A549 (cell line): ENCODE data around the gene CDK16. TPM values are rescaled to one million over a fixed set of nuclear protein-coding genes. Genes with fewer than 3 reads are reported as not detected.

Source experiments
- ATAC-seq, 2 experiments: fragments of 200-7000 bp in 1 of 2; fragments of >200 bp in 1 of 2; cut with Nextera tagmentation in 1 of 2; cut with Tn5 transposase in 1 of 2; 3 replicates each; pipeline versions ENCODE4 v1.8.0 to v1.9.1; 2018 to 2020; ENCODE audit warnings: mild to moderate bottlenecking in 1 of 2, moderate library complexity in 1 of 2
- CTCF ChIA-PET: fragments of 300-600 bp; sonication (Branson Sonifier 250); formaldehyde crosslinking; extraction: SDS; loops from one replicate; lab custom pipeline; 2021; ENCODE audit warnings: antibody characterized with exemption, inconsistent platforms; lab: Yijun Ruan, JAX
- POLR2A ChIA-PET: fragments of 350-600 bp; formaldehyde crosslinking; extraction: SDS; loops from one replicate; lab custom pipeline; 2021; ENCODE audit warnings: antibody characterized with exemption, inconsistent platforms; lab: Yijun Ruan, JAX
- DNase-seq, 2 experiments: peaks; one replicate each; pipeline versions ENCODE4 v3.0.0 to v3.0.0-alpha.2; 2011 to 2016; ENCODE audit warnings: low read depth in 1 of 2, low spot score in 1 of 2
- FAIRE-seq: peaks from 2 replicates; lab custom pipeline; 2011; peaks lifted over from hg19 to GRCh38; lab: Jason Lieb, UNC
- H3K27ac ChIP-seq, 2 experiments: fragments of >200 bp; sonication (Bioruptor Twin); formaldehyde crosslinking; 3 replicates each; pipeline ENCODE4 v1.5.1; 2016 to 2017
- H3K4me1 ChIP-seq: fragments of >200 bp; sonication (Bioruptor Twin); formaldehyde crosslinking; 3 replicates; pipeline ENCODE4 v1.6.1; 2016
- H3K4me2 ChIP-seq: fragments of >200 bp; sonication (Bioruptor Twin); formaldehyde crosslinking; 3 replicates; pipeline ENCODE4 v1.6.1; 2016
- H3K4me3 ChIP-seq: fragments of >200 bp; sonication (Bioruptor Twin); formaldehyde crosslinking; 3 replicates; pipeline ENCODE4 v1.5.1; 2016
- H3K9me3 ChIP-seq: fragments of >200 bp; sonication (Bioruptor Twin); formaldehyde crosslinking; 3 replicates; pipeline ENCODE4 v1.6.1; 2016
- CHD2 ChIP-seq: fragments of 150-350 bp; IDR thresholded peaks from 2 replicates; pipeline ENCODE4 v1.6.1; 2014; ENCODE audit warnings: low read length; ENCODE audit not compliant: partially characterized antibody
- FOSL2 ChIP-seq, 2 experiments: fragments of 450-650 bp in 1 of 2; fragments of >200 bp in 1 of 2; sonication (Bioruptor Twin) in 1 of 2; formaldehyde crosslinking; IDR thresholded peaks; 2 replicates each; pipeline versions ENCODE4 v1.5.0 to v1.6.1; 2016 to 2020; ENCODE audit warnings: mild to moderate bottlenecking in 1 of 2, moderate library complexity in 1 of 2
- GATA3 ChIP-seq: IDR thresholded peaks from 2 replicates; pipeline ENCODE4 v1.6.1; 2012; ENCODE audit warnings: borderline replicate concordance
- HMGXB4 ChIP-seq: fragments of 250-450 bp; sonication (Bioruptor Pico); IDR thresholded peaks from 2 replicates; pipeline ENCODE4 v1.5.0; 2021; ENCODE audit warnings: mild to moderate bottlenecking, moderate library complexity, borderline replicate concordance
- HOXA7 ChIP-seq: fragments of 250-450 bp; sonication (Bioruptor Pico); IDR thresholded peaks from 2 replicates; pipeline ENCODE4 v1.5.0; 2020; ENCODE audit warnings: mild to moderate bottlenecking, moderate library complexity
- HOXB13 ChIP-seq: fragments of 250-450 bp; sonication (Bioruptor Pico); IDR thresholded peaks from 2 replicates; pipeline ENCODE4 v1.5.0; 2020; ENCODE audit warnings: low read depth, mild to moderate bottlenecking, moderate library complexity
- JUNB ChIP-seq: fragments of >200 bp; sonication (Bioruptor Twin); formaldehyde crosslinking; IDR thresholded peaks from 2 replicates; pipeline ENCODE4 v1.6.1; 2016
- MYC ChIP-seq: IDR thresholded peaks from 2 replicates; pipeline ENCODE4 v1.6.1; 2012; ENCODE audit warnings: mild to moderate bottlenecking, inconsistent platforms, low read length, improper control_type of control experiment, borderline replicate concordance
- PHF8 ChIP-seq: fragments of 200-600 bp; sonication (generic); IDR thresholded peaks from 2 replicates; pipeline ENCODE4 v1.6.1; 2016; ENCODE audit warnings: low read depth, mild to moderate bottlenecking, antibody characterized with exemption, moderate library complexity, borderline replicate concordance
- POLR2A ChIP-seq: IDR thresholded peaks from 2 replicates; pipeline ENCODE4 v1.6.1; 2012; ENCODE audit warnings: mild to moderate bottlenecking, low read length
- RCOR1 ChIP-seq: fragments of 150-350 bp; IDR thresholded peaks from 2 replicates; pipeline ENCODE4 v1.6.1; 2014; ENCODE audit warnings: antibody characterized with exemption, low read length, low read depth
- TP53 ChIP-seq: fragments of 250-450 bp; sonication (Bioruptor Pico); IDR thresholded peaks from 2 replicates; pipeline ENCODE4 v1.5.0; 2021; ENCODE audit warnings: mild to moderate bottlenecking, moderate library complexity
- USF2 ChIP-seq: fragments of 450-650 bp; IDR thresholded peaks from 2 replicates; pipeline ENCODE4 v1.6.1; 2014; ENCODE audit warnings: antibody characterized with exemption
- ZNF302 ChIP-seq: fragments of 250-450 bp; sonication (Bioruptor Pico); IDR thresholded peaks from 2 replicates; pipeline ENCODE4 v1.9.0; 2021; ENCODE audit warnings: inconsistent platforms, mild to moderate bottlenecking, moderate library complexity
- ZSCAN20 ChIP-seq: fragments of 250-450 bp; sonication (Bioruptor Pico); IDR thresholded peaks from 2 replicates; pipeline ENCODE4 v1.8.0; 2022; ENCODE audit warnings: mild to moderate bottlenecking, moderate library complexity
- WGBS: methylation state at CpG from one replicate; pipeline ENCODE4 v1.1.6; 2017; ENCODE audit errors: missing lambda C conversion rate; 5-methylcytosine and 5-hydroxymethylcytosine counted together
- polyA plus RNA-seq, 4 experiments: library from polyadenylated mRNA; depleted of rRNA in 3 of 4; stranded (reverse); fragments of >200 nt; fragmentation: RNase III in 1 of 4; extraction: RNeasy Plus Mini Kit Qiagen cat#74134 plus additional on column Dnase treatment in 1 of 4; gene quantifications; 2 replicates in 3 of 4; 3 replicates in 1 of 4; pipeline ENCODE4 v1.2.3, GENCODE V29; 2011 to 2017
- TF ChIP-seq, protein P1 (sequence below): IDR thresholded peaks from 2 replicates; pipeline ENCODE4 v1.6.1; 2012; ENCODE audit warnings: low read depth, borderline replicate concordance
- TF ChIP-seq, protein P2 (sequence below): fragments of >200 bp; sonication (Bioruptor Twin); formaldehyde crosslinking; IDR thresholded peaks from 3 replicates; pipeline ENCODE4 v1.6.1; 2016

Gene CDK16
- polyA plus RNA-seq, 2 of the 4 experiments (the other 2 are of a cell fraction) = 105 to 111 TPM

DNA sequence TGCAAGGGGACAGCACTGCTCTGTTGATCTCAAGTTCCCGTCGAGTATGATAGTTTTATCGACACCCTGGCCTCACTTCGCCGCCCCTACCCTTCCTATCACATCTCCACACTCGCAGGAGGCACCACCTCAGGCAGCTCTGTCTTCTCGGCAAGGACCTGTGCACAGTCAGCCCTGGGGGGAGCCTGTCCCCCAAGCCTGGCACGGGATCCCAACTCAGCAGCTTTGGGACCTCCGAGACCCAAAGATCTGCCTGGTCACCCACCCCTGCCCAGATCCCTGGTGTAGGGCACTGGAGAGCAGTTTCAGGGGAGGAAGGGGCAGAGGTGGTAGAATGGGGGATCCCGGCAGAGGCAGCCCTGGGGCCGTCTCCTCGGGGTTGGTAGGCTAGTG, 42.9 kb upstream of the CDK16 start:
- TF ChIP-seq ZNF302 (CRISPR knock-in tag) (no peak), USF2 (no peak), GATA3 (no peak), HOXA7 (CRISPR knock-in tag) (no peak), HMGXB4 (CRISPR knock-in tag) (no peak)
- TF ChIP-seq, protein P1, sequence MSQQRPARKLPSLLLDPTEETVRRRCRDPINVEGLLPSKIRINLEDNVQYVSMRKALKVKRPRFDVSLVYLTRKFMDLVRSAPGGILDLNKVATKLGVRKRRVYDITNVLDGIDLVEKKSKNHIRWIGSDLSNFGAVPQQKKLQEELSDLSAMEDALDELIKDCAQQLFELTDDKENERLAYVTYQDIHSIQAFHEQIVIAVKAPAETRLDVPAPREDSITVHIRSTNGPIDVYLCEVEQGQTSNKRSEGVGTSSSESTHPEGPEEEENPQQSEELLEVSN = no peak
- TF ChIP-seq, all 56 proteins: peak for 0
- ChIA-PET POLR2A (no interaction called here), CTCF (no interaction called here)
- Histone ChIP-seq H3K9me3 (no peaks in the 10 kb centered on the region), H3K27ac (no peak overlapping the region), H3K4me1 (no peaks in the 10 kb centered on the region), H3K4me3 (no peak overlapping the region), H3K4me2 (no peak overlapping the region)
- FAIRE-seq (no peak), DNase-seq (no peak), ATAC-seq (no peak)
- 93% methylated on average over 11 of the region's 12 CpGs for WGBS

GRCh38 chrX:47176101-47176740, 42.3 kb upstream of the CDK16 start:
- 95% methylated on average over 23 of the region's 23 CpGs for WGBS
- Histone ChIP-seq H3K4me1 (no peaks in the 10 kb centered on the region), H3K4me2 (no peak overlapping the region), H3K27ac (no peak overlapping the region), H3K4me3 (no peak overlapping the region), H3K9me3 (no peaks in the 10 kb centered on the region)
- TF ChIP-seq JUNB (no peak), PHF8 (no peak)
- ATAC-seq (no peak), DNase-seq (no peak), FAIRE-seq (no peak)
- ChIA-PET POLR2A (interaction anchor here (0.6 kb wide), 1 partner anchor 584 kb away, joined by 4 read pairs; no protein-coding TSS in a partner anchor), CTCF (no interaction called here)

DNA sequence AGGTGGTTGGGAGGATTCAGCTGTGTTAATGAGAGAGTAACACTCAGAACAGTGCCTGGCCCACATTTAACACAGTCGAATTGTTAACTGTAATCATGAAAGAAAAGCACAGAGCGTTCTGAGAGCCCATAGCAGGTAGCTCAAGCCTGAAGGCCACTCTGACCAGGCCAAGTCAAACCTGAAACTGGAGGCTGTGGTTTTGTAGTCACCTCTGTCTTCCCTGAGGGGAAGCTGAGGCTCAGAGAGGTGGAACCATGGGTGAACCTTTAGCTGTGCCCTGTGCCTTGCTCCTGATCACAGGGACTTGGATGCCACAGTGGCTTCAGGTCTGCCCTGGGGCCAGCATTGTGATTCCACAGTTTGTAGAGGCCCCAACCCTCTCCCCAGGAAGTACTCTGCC, 41.4 kb upstream of the CDK16 start:
- ATAC-seq (no peak), DNase-seq (no peak), FAIRE-seq (no peak)
- Histone ChIP-seq H3K4me2 (no peak overlapping the region), H3K9me3 (no peaks in the 10 kb centered on the region), H3K4me1 (no peaks in the 10 kb centered on the region), H3K27ac (no peak overlapping the region), H3K4me3 (no peak overlapping the region)
- ChIA-PET POLR2A (interaction anchor here (0.6 kb wide), 1 partner anchor 583 kb away, joined by 4 read pairs; no protein-coding TSS in a partner anchor), CTCF (interaction anchor here (0.6 kb wide), 1 partner anchor 107 kb away, joined by 3 read pairs; no protein-coding TSS in a partner anchor)
- 89% methylated on average over 1 of the region's 2 CpGs for WGBS
- no peak for TF ChIP-seq MYC
- TF ChIP-seq GATA3 = no peak
- TF ChIP-seq, protein P2, sequence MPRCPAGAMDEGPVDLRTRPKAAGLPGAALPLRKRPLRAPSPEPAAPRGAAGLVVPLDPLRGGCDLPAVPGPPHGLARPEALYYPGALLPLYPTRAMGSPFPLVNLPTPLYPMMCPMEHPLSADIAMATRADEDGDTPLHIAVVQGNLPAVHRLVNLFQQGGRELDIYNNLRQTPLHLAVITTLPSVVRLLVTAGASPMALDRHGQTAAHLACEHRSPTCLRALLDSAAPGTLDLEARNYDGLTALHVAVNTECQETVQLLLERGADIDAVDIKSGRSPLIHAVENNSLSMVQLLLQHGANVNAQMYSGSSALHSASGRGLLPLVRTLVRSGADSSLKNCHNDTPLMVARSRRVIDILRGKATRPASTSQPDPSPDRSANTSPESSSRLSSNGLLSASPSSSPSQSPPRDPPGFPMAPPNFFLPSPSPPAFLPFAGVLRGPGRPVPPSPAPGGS = no peak
- TF ChIP-seq POLR2A = no peak
- TF ChIP-seq JUNB = no peak
- no peak for TF ChIP-seq HOXB13 (CRISPR knock-in tag)
- no peak for TF ChIP-seq RCOR1
- TF ChIP-seq, protein P1 = no peak
- no peak for TF ChIP-seq ZSCAN20
- no peak for TF ChIP-seq TP53
- TF ChIP-seq CHD2 = no peak
- no peak for TF ChIP-seq FOSL2 (IDR thresholded peaks at IDR 0.05)
- TF ChIP-seq FOSL2 (CRISPR knock-in tag; IDR thresholded peaks at IDR 0.05) = no peak
